ENCODE measurements around the gene NSG1. TPM values are rescaled to one million over a fixed set of nuclear protein-coding genes. Genes with fewer than 3 reads are reported as not detected.

NSG1 gene
- total and polyA plus RNA-seq, 9 of the 15 experiments (the other 6 are each of a cell fraction or from before 2014, with no cell fraction given): not detected

- H3K36me3 ChIP-seq (ENCODE audit: control insufficient read depth, insufficient read depth, low read length): peaks cover 37% of the 10 kb centered on the region; the same call in 2 of the 3 replicates
- H3K27ac ChIP-seq (ENCODE audit: extremely low read depth, low read depth, low read length): no peak overlapping the region
- no peak overlapping the region for H2AFZ ChIP-seq (ENCODE audit: low read depth, low read length)
- no peaks in the 10 kb centered on the region; the same call in 1 of the 2 replicates for H4K20me1 ChIP-seq (replicated peaks; ENCODE audit: control insufficient read depth, insufficient read depth, low read length)
- ChIA-PET CTCF (ENCODE audit: low intra/inter-chr PET ratio) (no interaction called here), POLR2A (no interaction called here)
- no peaks in the 10 kb centered on the region for H3K9me3 ChIP-seq (replicated peaks; ENCODE audit: control insufficient read depth, insufficient read depth, low read depth, low read length)
- H3K4me2 ChIP-seq (ENCODE audit: insufficient read depth, low read length): no peak overlapping the region
- no peak for FAIRE-seq
- in situ Hi-C loops (cut with MboI): no loop called here
- no peaks in the 10 kb centered on the region for H3K4me1 ChIP-seq (replicated peaks in 1 of 2; ENCODE audit: control insufficient read depth in 2 of 2, insufficient read depth in 2 of 2, low read length in 2 of 2)
- no peak for DNase-seq (ENCODE audit: extremely low read depth in 1 of 4, low spot score in 3 of 4)
- intact Hi-C loops (cut with micrococcal nuclease): no loop called here
- no peaks in the 10 kb centered on the region for H3K9me1 ChIP-seq (ENCODE audit: control insufficient read depth, insufficient read depth, low read length)
- no peaks in the 10 kb centered on the region for H3K27me3 ChIP-seq (ENCODE audit: control insufficient read depth in 2 of 2, insufficient read depth in 2 of 2, low read length in 2 of 2)
- ATAC-seq: no peak
- no peak overlapping the region for H3K4me3 ChIP-seq
- H3K9ac ChIP-seq (ENCODE audit: insufficient read depth in 1 of 2, low read depth in 2 of 2, low read length in 2 of 2): no peak overlapping the region
- BruUV-seq (replicated peaks): no TSS peak
- 85% methylated on average over 9 of the region's 11 CpGs for WGBS (ENCODE audit: insufficient coverage, low coverage, missing lambda C conversion rate)
- no peaks in the 10 kb centered on the region for H3K79me2 ChIP-seq (ENCODE audit: control insufficient read depth, insufficient read depth, low read length)
- TF ChIP-seq ARID2 (IDR thresholded peaks at IDR 0.05) (no peak), TCF15 (CRISPR knock-in tag; IDR thresholded peaks at IDR 0.05) (no peak), SMARCA5 (IDR thresholded peaks at IDR 0.05) (no peak), XRCC5 (IDR thresholded peaks at IDR 0.05; ENCODE audit: low read depth, low read length) (no peak), NR2C2 (CRISPR knock-in tag; IDR thresholded peaks at IDR 0.05) (no peak), NR2C2 (tag; IDR thresholded peaks at IDR 0.05) (no peak), CSDE1 (IDR thresholded peaks at IDR 0.05) (no peak), BHLHE40 (IDR thresholded peaks at IDR 0.05; ENCODE audit: low read length) (no peak), SFPQ (IDR thresholded peaks at IDR 0.05; ENCODE audit: low read depth, low read length) (no peak), LCOR (CRISPR knock-in tag; IDR thresholded peaks at IDR 0.05) (no peak), ZNF668 (CRISPR knock-in tag; IDR thresholded peaks at IDR 0.05) (no peak), BCLAF1 (IDR thresholded peaks at IDR 0.05; ENCODE audit: borderline replicate concordance in 1 of 2, control insufficient read depth in 1 of 2, low read depth in 2 of 2, low read length in 1 of 2) (no peak), NEUROD1 (IDR thresholded peaks at IDR 0.05; ENCODE audit: borderline replicate concordance, low read depth, low read length, partially characterized antibody) (no peak), THRB (CRISPR knock-in tag; conservative IDR thresholded peaks at IDR 0.05) (no peak), ZNF75A (CRISPR knock-in tag; IDR thresholded peaks at IDR 0.05) (no peak), ZBTB1 (CRISPR knock-in tag; IDR thresholded peaks at IDR 0.05; ENCODE audit: borderline replicate concordance, low read depth) (no peak), ZSCAN32 (CRISPR knock-in tag; IDR thresholded peaks at IDR 0.05) (no peak), ZNF133 (CRISPR knock-in tag; IDR thresholded peaks at IDR 0.05) (no peak)
Measured at GRCh38 chr4:4421356-4421755, 34.5 kb downstream of the NSG1 start.
